GM19035 (cell line): ENCODE measurements around the gene LGR6.
"Not testable (repeated sequence)": the region's sequence is repeated elsewhere in the genome, so short reads cannot be mapped to it uniquely, and the experiment has no call there.

Experiments
- ATAC-seq: cut with Tn5 transposase; IDR thresholded peaks from one replicate; pipeline ENCODE4 v1.9.1; 2021; ENCODE audit not compliant: unreplicated experiment

The LGR6 gene

DNA sequence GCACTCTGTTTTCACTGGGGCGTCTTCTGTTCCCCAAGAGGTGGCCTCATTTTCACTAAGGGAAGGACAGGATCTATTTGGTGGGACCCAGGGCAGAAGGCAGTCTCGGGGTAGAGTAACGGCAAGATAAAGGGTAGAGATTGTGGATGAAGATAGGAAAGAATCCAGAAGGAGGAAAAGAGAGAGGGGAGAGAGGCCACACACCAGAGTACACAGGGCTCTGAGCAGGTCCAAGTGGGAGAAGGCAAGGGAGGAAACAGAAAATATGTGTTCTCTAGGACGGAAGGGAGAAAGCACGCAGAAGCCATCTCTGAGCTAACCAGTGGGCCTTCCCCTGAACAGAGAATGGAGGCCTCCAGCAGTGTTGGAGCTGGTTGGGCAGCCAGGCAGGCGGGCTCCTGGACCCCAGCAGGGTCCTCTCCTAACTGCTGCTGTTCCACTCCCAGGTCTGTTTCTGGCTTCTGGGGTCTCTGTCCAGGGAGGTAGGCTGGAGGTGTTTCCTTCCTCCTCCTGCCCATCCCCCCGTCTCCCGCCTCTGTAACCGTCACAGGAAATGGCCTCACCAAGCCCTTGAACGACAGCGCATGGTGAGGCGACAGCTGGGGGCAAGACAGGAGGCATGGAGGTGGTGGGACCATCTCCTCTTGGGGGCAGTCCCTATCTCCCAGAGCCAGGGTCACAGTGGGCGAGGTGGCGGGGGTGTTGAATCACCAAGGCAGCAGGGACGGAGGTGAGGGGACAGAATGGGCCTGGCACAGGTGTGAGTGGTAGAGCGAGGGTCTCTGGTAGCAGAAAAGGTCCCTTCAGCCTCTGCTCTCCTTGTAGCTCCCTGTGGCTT lies 33.8 kb upstream of the LGR6 start:
- ATAC-seq: no peak

DNA sequence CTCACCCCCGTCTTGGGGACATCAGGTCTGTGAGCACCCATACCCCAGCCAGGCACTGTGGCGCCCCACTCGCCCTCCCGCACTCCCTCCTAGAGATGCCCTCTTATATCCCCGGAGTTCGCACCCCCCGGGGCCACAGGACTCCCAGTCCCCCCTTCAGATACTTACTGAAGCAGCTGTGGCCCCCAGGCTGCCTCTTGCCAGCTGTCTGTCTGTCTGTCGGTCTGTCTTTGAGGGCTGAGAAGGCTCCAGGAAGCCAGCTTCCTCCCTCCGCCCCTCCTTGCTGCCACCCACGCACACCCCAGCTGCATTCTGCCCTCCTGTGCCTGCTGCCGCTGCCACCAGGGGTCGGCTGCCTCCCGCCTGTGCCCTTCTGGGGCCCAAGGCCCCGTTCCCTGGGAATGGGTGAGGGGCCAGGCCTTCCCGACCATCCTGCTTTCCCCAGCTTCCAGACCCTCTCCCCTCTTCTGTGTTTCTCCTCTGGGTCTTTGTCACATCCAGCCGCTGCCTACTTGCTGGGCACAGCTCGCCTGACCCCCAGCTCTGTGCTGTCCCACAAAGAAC lies 33.1 kb upstream of the LGR6 start, which contains the start of gene PTPN7:
PTPN7 (minus strand) TSS at position 226 of the 564 bp plus-strand sequence. CDS start 1,200 bp downstream, outside the sequence.
- ATAC-seq: no peak

DNA sequence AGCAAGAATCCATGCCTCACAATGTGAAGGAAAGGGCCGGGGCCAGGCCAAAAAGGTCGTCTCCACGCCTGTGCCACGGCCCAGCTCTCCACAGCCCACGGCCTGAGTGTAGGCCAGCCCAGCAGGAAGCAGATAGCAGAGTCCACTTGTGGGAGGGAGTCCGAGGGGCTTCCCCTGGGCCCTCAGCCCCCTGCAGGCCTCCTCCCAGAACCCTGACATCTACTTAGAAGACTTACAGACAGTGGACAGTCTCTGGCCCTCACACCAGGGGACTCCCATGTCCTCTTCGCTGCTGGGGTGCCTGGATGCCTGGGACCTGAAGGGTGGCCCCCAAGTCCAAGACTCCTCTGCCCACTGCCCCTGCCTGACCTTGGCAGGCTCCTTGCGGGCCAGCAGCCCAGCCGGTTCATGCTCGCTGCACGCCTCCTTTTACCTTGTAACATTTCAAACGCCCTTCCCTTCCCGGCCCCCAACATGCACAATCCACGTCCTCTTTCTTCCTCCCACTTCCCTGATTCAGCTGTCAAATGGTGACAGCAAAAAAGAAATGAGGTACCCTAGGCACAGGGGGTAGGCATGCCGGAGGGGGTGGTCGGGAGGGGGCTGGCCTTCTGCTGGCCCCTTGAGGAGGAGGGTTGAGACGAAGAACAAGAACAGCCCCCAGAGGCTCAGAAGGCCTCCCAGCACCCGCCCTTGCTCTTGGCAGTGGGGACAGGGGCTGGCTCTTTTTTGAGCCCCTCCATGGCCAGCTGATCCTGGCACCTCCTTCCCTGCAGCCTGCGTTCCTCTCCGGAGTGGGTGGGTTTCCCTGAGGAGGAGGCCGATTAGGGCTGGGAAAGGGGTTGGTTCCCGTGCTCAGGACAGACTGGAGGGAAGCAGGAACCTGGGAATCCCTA lies 32.2 kb upstream of the LGR6 start:
- no peak for ATAC-seq

DNA sequence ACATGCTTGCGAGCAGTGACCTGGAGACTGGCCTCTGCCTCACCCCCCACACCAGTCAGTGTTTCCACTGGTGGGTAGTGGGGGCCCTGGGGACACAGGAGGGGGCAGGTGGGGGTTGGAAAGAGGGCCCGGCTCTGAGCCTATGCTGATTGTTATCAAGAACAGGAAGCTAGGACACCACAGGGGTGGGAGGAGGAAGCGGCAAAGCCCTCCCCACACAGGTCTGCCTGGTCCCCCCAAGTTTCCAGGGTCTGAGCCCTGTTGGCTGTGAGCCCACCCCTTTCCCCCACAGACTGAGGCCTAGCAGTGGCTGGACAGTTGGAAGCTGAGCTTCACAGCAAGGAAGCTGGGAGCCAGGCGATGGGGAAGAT lies 31.6 kb upstream of the LGR6 start:
- ATAC-seq: no peak

DNA sequence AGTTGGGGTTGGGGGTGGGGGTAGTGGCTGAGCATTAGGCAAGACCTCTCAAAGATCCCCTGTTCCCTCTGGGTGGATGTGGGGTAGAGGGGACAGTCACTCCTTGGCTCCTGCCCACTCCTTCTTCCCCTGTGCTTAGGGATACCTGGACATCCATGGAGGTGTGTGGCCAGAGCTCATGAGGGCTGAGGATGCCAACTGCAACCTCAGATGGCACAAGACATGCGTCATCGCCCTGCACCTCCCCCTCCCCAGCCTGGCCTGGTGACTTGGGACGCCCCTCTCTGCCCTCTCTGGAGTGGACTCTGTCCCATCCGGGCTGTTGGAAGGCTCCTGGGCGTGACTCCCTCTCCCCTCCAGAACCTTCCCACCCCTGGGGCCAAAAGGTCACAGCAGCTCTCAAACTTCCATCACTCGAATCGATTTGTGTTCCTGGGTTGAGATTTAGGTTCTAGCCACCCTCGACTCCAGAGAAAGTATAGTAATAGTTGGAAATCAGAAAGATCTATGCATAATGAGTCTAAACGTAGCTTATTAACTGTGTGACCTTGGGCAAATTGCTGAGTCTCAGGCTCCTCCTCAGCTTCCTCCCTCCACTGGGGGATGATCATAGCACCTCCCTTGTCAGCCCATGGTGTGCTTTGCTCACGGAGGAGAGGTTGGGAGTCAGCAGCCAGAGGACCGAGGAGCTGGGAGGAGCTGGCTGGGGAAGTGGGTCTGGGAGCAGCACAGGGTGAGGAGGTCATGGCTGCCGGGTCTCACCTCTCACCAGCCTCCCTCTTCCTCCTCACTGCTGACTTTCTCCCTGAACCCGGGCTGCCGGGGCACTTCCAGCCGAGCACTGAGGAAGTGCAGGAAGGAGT lies 30.9 kb upstream of the LGR6 start:
- no peak for ATAC-seq

DNA sequence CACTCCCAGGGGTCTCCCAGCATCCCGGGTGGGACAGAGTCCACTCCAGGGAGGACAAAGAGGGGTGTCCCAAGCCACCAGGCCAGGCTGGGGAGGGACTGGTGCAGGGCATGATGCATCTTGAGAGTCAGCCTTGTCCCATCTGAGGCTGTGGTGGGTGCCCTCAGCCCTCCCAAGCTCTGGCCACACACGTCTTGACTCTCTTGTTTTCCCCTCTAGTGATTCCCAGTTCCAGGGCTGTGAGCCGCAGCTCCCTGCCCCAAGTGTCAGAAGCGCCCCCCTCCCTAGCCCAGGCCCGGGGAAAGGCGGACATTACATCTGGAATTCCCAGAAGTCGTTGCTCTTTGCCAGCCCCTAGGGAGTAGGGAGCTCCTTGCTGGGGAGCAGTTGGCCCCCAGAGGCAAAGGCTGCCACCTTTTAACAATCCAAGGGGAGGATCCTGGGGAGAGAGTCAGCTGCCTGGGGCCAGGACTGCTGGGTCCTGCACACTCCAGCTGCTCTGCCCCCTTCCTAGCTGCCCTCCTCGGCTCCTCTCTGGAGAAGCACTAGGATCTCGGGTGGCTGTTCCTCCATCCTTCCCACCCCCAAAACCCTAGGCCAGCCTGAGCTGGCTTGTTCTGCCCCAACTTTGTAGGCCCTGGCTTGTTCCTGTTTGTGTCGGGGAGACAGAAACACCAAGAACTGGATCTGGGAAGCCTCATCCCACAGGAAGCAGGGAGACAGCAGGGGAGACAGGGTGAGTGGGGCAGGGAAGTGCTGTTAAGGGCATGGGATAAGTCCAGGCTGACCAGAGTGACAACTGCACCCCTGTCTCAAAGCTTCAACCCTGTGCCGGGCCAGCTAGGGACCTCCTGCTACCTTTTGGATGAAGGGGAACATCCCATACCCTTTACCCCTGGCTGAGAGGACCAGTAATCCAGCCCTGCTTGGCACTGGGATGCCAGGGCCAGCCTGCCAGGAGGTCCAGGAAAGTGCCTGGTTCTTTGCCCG lies 30.0 kb upstream of the LGR6 start:
- ATAC-seq: no peak

DNA sequence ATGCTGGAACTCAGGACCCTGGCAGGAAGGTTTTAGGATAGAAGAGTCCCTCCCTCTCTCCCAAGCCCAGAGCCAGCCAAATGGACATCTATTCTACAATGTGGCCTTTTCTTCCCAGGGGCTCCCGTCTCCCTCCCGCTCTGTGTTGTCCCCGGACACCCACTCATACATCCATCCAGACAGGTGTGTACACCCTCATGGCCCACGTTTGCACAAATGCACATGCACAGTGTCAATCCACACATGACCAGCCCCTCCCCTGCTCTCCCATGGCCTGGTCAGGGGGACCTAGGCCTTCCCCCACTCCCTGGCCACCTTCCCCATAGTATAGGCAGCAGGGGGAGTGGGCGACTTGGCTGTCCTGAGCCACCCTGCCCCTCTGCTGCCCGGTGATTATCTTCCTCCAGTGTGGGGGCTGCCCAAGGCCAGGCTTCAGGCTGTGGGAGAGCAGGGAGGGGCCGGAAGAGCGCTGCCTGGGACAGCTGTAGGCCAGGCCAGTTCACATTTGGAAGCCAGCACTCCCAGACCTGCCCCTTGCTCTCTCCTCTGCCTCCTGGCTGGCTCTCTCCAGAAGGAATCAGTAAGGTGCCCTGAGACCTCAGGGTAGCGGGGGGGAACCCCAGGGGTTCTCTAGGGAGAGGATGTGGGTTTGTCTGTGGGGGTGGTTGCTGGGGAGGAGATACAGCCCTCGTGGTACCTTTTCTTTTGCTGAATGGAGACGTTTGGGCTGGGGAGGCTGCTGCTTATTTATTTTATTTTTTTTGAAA lies 29.1 kb upstream of the LGR6 start:
- peak; percentile 60 for ATAC-seq

DNA sequence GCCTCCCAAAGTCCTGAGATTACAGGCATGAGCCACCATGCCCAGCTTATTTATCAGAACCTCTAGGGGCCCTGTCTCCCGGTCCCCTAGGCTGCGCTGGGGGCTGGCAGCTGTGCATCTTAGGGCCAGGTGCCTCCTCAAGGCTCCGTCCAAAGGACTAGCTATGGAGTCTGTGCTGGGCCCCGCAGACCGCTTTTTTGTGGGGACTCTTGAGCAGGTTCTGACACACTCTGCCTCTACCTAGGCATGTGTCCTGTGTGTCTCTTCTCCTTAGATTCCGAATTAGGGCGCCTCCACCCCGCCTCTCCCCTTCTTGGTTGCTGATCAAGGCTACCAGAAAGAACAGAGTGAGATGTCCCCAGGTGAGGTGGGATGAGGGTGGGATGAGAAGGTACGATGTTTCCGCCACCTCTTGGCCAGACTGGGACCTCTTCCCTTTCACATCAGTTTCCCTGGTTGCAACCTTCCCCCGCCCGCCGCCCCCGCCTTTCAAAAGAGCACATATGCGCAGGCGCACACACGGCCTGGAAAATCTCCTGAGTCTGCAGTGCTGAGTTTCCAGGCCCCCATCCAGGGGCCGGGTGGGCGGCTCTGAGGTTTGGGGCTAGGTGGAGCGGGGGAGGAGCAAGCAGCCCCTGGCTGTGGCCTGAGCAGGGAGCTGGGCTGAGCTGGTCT lies 28.2 kb upstream of the LGR6 start:
- ATAC-seq: no peak

DNA sequence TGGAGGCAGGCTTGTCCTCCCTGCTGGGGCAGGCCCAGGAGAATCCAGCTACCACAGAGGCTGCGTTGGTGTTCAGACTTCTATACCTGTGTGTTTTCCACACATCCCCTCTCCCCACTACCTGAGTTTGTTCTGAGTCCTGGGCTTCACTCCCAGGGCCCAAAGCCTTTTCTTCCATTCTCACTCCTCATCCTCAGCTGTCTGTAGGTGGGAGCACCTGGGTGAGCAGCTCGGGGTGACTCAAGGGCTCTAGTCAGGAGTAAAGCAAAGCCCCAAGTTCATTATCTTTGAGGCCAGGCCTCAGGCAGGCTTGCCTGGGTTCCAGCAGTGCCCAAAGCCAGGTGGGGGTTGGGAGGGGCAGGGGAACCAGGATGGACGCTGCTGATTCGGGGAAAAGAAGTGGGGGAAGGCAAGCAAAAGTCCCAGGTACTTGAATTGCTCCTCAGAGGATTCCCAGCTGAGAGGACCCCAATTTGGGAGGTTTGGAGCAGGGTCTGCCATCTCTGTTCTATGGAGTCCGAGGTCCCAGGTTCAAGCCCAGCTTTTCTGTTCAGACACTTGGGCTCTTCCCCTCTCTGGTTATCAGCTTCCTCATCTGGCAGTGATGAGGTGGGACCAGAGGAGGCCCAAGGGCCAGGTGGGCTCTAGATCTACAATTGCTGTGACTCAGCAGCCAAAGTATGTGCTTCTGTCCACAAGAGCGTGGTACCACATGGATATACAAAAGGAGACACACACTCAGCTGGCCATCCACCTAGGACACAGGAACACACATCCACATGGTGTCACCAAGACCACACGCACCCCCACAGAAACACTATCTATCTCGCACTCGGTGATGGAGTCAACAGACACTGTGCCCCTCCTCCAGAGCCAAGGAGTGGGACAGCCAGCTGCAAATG lies 27.4 kb upstream of the LGR6 start:
- ATAC-seq: no peak

DNA sequence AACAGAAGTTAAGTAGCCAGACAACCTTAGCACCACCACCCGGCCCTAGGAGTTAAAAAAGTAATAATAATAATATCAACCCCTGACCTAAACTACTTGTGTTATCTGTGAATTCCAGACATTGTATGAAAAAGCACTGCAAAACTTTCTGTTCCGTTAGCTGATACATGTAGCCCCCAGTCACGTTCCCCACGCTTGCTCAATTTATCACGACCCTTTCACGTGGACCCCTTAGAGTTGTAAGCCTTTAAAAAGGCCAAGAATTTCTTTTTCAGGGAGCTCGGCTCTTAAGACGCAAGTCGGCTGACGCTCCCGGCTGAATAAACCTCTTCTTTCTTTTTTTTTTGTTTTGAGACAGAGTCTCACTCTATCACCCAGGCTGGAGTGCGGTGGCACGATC lies 26.5 kb upstream of the LGR6 start:
- not testable (repeated sequence) for ATAC-seq

DNA sequence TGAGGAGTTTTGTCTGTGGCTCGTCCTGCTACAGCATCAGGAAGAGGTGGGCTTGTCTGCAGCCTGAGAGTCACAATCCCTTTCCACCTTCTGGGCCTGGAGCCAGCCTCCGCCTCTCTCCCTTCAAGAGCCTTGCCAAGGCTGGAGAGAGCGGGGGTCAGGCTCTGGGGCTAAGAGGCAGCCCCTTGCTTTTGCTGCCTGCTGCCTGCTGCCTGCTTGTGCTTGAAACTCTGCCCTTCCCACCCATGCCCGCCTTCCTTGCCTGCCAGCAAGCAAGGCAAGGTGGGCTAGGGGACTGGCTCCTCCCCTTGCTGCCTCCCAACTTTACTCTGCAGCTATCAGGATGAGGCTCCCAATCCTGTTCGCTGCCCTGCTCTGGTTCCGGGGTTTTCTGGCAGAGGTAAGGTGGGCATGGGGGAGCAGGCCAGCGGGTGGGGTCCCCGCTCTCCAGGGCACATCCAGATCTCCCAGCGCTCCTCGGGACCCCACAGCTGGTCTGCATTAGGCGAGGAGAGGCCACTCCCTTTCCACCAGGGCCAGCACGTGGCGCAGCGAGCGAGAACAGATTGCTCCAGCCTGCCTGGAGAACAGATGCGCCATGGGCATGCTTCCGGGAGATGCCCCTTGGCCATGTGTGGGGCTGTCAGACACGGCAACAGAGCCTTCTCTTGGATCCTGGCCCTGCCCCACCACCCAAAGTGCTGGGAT lies 25.7 kb upstream of the LGR6 start:
- no peak for ATAC-seq

DNA sequence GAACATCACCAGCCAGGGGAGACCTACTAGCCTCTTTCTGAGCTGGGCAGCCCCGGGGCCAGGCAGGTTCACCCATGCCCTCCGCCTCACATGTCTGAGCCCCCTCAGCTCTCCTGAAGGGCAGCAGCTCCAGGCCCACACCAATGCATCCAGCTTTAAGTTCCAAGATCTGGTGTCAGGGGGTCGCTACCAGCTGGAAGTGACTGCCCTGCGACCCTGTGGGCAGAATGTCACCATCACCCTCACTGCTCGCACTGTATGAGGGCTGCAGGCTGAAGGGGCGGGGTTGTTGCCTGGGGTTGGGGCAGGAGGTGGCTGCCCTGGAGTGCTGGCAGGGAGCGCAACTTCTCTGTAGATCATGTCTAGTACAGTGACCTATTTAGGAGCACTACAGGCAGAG lies 24.7 kb upstream of the LGR6 start:
- ATAC-seq: no peak

DNA sequence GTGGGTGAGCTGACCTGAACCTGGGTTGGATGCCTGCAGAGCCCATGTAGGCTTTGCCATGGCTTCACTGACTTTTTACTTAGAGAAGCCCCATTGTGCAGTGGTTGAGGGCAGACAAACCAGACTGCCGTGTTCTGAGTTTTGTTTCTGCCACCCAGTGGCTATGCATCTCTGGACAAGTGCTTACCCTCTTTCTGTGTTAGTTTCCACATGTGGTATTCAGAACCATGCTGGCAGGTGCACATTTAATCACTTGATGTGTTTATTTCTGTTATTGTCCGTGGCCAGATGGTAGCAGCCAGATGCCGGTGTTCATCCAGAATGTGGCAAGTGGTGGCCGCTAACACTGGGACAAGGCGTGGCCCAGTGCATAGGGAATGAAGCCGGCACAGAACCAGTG lies 22.9 kb upstream of the LGR6 start:
- no peak for ATAC-seq

DNA sequence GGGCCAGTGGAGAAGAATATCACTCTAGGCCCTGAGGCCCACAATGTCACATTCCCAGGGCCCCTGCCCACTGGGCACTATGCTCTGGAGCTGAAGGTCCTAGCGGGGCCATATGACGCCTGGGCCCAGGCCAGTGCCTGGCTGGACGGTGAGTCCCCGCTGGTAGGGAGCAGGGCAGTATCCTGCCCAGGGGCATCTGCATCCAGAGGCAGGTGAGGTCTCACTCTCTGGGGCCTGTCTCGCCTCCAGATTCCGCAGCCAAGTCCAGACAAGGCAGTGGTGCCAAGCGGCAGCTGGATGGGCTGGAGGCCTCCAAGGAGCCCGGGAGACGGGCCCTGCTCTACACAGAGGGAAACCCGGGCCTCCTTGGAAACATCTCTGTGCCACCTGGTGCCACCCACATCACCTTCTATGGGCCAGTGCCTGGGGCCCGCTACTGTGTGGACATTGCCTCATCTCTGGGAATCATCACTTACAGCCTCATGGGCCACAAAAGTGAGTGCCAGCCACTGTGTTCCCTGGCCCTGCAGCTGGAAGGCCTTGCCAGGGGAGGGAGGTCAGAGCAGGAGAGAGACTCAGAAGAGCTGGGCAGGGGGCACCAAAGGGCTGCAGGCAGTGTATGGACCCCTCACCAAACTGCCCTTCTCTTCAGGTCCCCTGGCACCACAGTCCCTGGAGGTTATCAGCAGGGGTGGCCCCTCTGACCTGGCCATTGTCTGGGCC lies 22.1 kb upstream of the LGR6 start:
- ATAC-seq: no peak

DNA sequence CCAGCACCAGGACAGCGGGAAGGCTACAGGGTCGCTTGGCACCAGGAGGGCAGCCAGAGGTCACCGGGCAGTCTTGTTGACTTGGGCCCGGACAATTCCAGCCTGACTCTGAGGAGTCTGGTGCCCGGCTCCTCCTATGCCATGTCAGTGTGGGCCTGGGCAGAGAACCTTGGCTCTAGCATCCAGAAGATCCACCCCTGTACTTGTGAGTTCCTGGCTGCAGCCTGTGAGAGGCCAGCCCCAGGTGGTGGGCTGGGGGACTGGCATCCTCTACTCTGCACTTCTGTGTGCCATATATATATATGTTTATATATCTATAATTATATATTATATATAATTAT lies 21.6 kb upstream of the LGR6 start:
- no peak for ATAC-seq

DNA sequence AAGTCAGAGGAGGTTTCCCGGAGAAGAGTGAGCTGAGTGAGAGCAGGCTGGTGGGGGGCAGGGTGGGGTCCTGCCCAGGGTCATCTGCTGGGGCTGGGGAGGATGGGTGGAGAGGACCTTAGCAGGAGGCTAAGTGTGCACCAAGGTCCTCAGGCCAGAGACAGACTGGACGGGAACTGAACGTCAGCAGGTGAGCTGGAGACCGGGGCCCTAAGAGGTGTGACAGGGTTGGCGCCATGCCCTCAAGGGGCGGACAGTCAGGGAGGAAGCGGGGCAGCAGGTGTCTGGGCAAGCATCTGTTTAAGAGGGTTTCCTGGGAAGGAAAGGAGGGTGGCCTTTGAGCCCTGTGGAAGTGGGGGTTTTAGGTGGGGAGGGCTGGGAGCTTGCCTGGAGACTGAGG lies 19.6 kb upstream of the LGR6 start:
- ATAC-seq: no peak
